CD4-positive, CD25-positive, alpha-beta regulatory T cell (primary cell): Measurements from ENCODE around the gene ARAP1. TPM values are rescaled to one million over a fixed set of nuclear protein-coding genes. Genes with fewer than 3 reads are reported as not detected.

Experiments
- ATAC-seq, 2 donors: fragments of 150-1000 bp; cut with Tn5 transposase; one replicate each; pipeline ENCODE4 v1.10.0; 2021; ENCODE audit warnings: low read depth in 2 of 2, moderate number of reproducible peaks in 2 of 2, moderate library complexity in 1 of 2
- DNase-seq, 3 donors: peaks; one replicate each; pipeline versions ENCODE4 v3.0.0 to v3.0.0-alpha.2; 2012 to 2022; ENCODE audit warnings: mixed read lengths in 1 of 3
- H3K27ac ChIP-seq: one replicate; pipeline ENCODE4 v1.7.0; 2013; ENCODE audit warnings: mild to moderate bottlenecking, low read length; ENCODE audit not compliant: insufficient read depth, poor library complexity, severe bottlenecking
- H3K27me3 ChIP-seq: one replicate; pipeline ENCODE4 v1.7.0; 2013; ENCODE audit warnings: low read length; ENCODE audit not compliant: control insufficient read depth, insufficient read depth
- H3K36me3 ChIP-seq: one replicate; pipeline ENCODE4 v1.7.0; 2013; ENCODE audit warnings: mild to moderate bottlenecking, low read length, moderate library complexity; ENCODE audit not compliant: control insufficient read depth, insufficient read depth
- H3K4me1 ChIP-seq: 2 replicates; pipeline ENCODE4 v1.7.0; 2013; ENCODE audit warnings: mild to moderate bottlenecking, low read length; ENCODE audit not compliant: insufficient read depth, control insufficient read depth, poor library complexity, severe bottlenecking
- H3K4me3 ChIP-seq: one replicate; pipeline ENCODE4 v1.7.0; 2013; ENCODE audit warnings: low read depth, mild to moderate bottlenecking, low read length, moderate library complexity
- H3K9me3 ChIP-seq, 2 experiments: 1 replicate in 1 of 2; 2 replicates in 1 of 2; pipeline ENCODE4 v1.7.0; 2013; ENCODE audit warnings: low read length in 2 of 2, mild to moderate bottlenecking in 1 of 2, moderate library complexity in 1 of 2; ENCODE audit not compliant: control insufficient read depth in 2 of 2
- H3K27ac Mint-ChIP-seq, 3 donors: one replicate each; pipeline ENCODE4 v1.8.0; 2020 to 2022; ENCODE audit warnings: mild to moderate bottlenecking in 3 of 3, mixed read lengths in 3 of 3, moderate library complexity in 2 of 3
- H3K27me3 Mint-ChIP-seq: one replicate; pipeline ENCODE4 v1.8.0; 2022; ENCODE audit warnings: mild to moderate bottlenecking, mixed read lengths
- H3K36me3 Mint-ChIP-seq: one replicate; pipeline ENCODE4 v1.8.0; 2020; ENCODE audit warnings: mixed read lengths
- H3K4me1 Mint-ChIP-seq, 4 donors: one replicate each; pipeline ENCODE4 v1.8.0; 2020 to 2022; ENCODE audit warnings: mixed read lengths in 4 of 4, mild to moderate bottlenecking in 1 of 4
- H3K4me3 Mint-ChIP-seq, 4 donors: one replicate each; pipeline ENCODE4 v1.8.0; 2020 to 2022; ENCODE audit warnings: mild to moderate bottlenecking in 4 of 4, mixed read lengths in 4 of 4, moderate library complexity in 3 of 4
- H3K9me3 Mint-ChIP-seq, 7 donors: one replicate each; pipeline ENCODE4 v1.8.0; 2020 to 2022; ENCODE audit warnings: mixed read lengths in 7 of 7, mild to moderate bottlenecking in 3 of 7, moderate library complexity in 2 of 7
- polyA plus RNA-seq, 4 donors: library from polyadenylated mRNA; unstranded; fragments of 300-500 nt; fragmentation: Illumina TruSeq; gene quantifications; one replicate each; pipeline ENCODE4 v1.2.3, GENCODE V29; 2021
- total RNA-seq: library from RNA; stranded (reverse); gene quantifications from one replicate; pipeline ENCODE4 v1.2.3, GENCODE V29; 2022

Gene ARAP1
- total and polyA plus RNA-seq, 5 donors from 2014 or later = 24.7 to 136 (median 31.5) TPM

- Histone ChIP-seq H3K36me3 (peaks cover 85% of the 10 kb centered on the region), H3K4me3 (no peak overlapping the region), H3K27me3 (no peaks in the 10 kb centered on the region), H3K4me1 (no peaks in the 10 kb centered on the region), H3K27ac (no peak overlapping the region), H3K9me3 (no peaks in the 10 kb centered on the region)
- H3K9me3 Mint-ChIP-seq = no peaks in the 10 kb centered on the region
- peaks cover 34% of the 10 kb centered on the region for H3K36me3 Mint-ChIP-seq
- ATAC-seq (no peak), DNase-seq (no peak)
- no peak overlapping the region for H3K4me3 Mint-ChIP-seq
- peaks cover 0 to 12% (median 4%) of the 10 kb centered on the region in 4 donors for H3K4me1 Mint-ChIP-seq
- H3K27me3 Mint-ChIP-seq = no peaks in the 10 kb centered on the region
- H3K27ac Mint-ChIP-seq = peak overlapping the region in 2 of 3 donors; percentile 20 to 35
These were observed 45.2 kb downstream of the ARAP1 start for GRCh38 chr11:72707032-72707431.

- Mint-ChIP-seq H3K36me3 (peaks cover 34% of the 10 kb centered on the region), H3K4me1 (peaks cover 0 to 12% (median 4%) of the 10 kb centered on the region in 4 donors), H3K4me3 (no peak overlapping the region), H3K27ac (peak overlapping the region in 1 of 3 donors; percentile 20), H3K9me3 (no peaks in the 10 kb centered on the region), H3K27me3 (no peaks in the 10 kb centered on the region)
- Histone ChIP-seq H3K36me3 (peaks cover 85% of the 10 kb centered on the region), H3K4me1 (no peaks in the 10 kb centered on the region), H3K27me3 (no peaks in the 10 kb centered on the region), H3K4me3 (no peak overlapping the region), H3K27ac (no peak overlapping the region), H3K9me3 (no peaks in the 10 kb centered on the region)
- DNase-seq (no peak), ATAC-seq (no peak)
These were observed 45.6 kb downstream of the ARAP1 start for GRCh38 chr11:72706579-72706978.

GRCh38 chr11:72705442-72706365 is 46.5 kb downstream of the ARAP1 start:
- H3K27ac ChIP-seq = no peak overlapping the region
- Mint-ChIP-seq H3K4me1 (peaks cover 0 to 12% (median 4%) of the 10 kb centered on the region in 4 donors), H3K27ac (no peak overlapping the region)

GRCh38 chr11:72704783-72705265 is 47.4 kb downstream of the ARAP1 start:
- Mint-ChIP-seq H3K36me3 (peaks cover 40% of the 10 kb centered on the region), H3K4me1 (peaks cover 0 to 12% (median 4%) of the 10 kb centered on the region in 4 donors), H3K9me3 (no peaks in the 10 kb centered on the region), H3K4me3 (no peak overlapping the region), H3K27ac (peak overlapping the region in 1 of 3 donors; percentile 53), H3K27me3 (no peaks in the 10 kb centered on the region)
- no peak for ATAC-seq
- Histone ChIP-seq H3K9me3 (no peaks in the 10 kb centered on the region), H3K4me3 (no peak overlapping the region), H3K27ac (no peak overlapping the region), H3K4me1 (no peaks in the 10 kb centered on the region), H3K27me3 (no peaks in the 10 kb centered on the region), H3K36me3 (peaks cover 83% of the 10 kb centered on the region)
- no peak for DNase-seq

More at GRCh38 chr11:72705442-72706365, 46.5 kb downstream of the ARAP1 start:
- Histone ChIP-seq H3K36me3 (peaks cover 85% of the 10 kb centered on the region), H3K4me3 (no peak overlapping the region), H3K9me3 (no peaks in the 10 kb centered on the region), H3K4me1 (no peaks in the 10 kb centered on the region), H3K27me3 (no peaks in the 10 kb centered on the region)
- no peak for ATAC-seq
- H3K4me3 Mint-ChIP-seq = peak overlapping the region in 1 of 4 donors; percentile 13
- peaks cover 37% of the 10 kb centered on the region for H3K36me3 Mint-ChIP-seq
- no peak for DNase-seq
- H3K27me3 Mint-ChIP-seq = no peaks in the 10 kb centered on the region
- no peaks in the 10 kb centered on the region for H3K9me3 Mint-ChIP-seq

- Histone ChIP-seq H3K9me3 (no peaks in the 10 kb centered on the region), H3K36me3 (peaks cover 83% of the 10 kb centered on the region), H3K27ac (no peak overlapping the region), H3K27me3 (no peaks in the 10 kb centered on the region), H3K4me3 (no peak overlapping the region), H3K4me1 (no peaks in the 10 kb centered on the region)
- H3K4me1 Mint-ChIP-seq = peaks cover 0 to 11% (median 6%) of the 10 kb centered on the region in 4 donors
- DNase-seq (no peak), ATAC-seq (no peak)
- no peaks in the 10 kb centered on the region for H3K9me3 Mint-ChIP-seq
- H3K27ac Mint-ChIP-seq = no peak overlapping the region
- H3K36me3 Mint-ChIP-seq = peaks cover 40% of the 10 kb centered on the region
- H3K27me3 Mint-ChIP-seq = no peaks in the 10 kb centered on the region
- no peak overlapping the region for H3K4me3 Mint-ChIP-seq
These were observed 48.0 kb downstream of the ARAP1 start for GRCh38 chr11:72704028-72704782.

GRCh38 chr11:72703267-72704008 is 48.8 kb downstream of the ARAP1 start:
- H3K9me3 Mint-ChIP-seq = no peaks in the 10 kb centered on the region
- H3K36me3 Mint-ChIP-seq = peaks cover 44% of the 10 kb centered on the region
- DNase-seq (no peak), ATAC-seq (no peak)
- Histone ChIP-seq H3K27me3 (no peaks in the 10 kb centered on the region), H3K27ac (no peak overlapping the region), H3K4me1 (no peaks in the 10 kb centered on the region), H3K4me3 (no peak overlapping the region), H3K36me3 (peaks cover 84% of the 10 kb centered on the region), H3K9me3 (no peaks in the 10 kb centered on the region)
- H3K4me3 Mint-ChIP-seq = no peak overlapping the region
- peaks cover 0 to 7% (median 6%) of the 10 kb centered on the region in 4 donors for H3K4me1 Mint-ChIP-seq
- H3K27ac Mint-ChIP-seq = no peak overlapping the region
- H3K27me3 Mint-ChIP-seq = no peaks in the 10 kb centered on the region

GRCh38 chr11:72702577-72703241 is 49.5 kb downstream of the ARAP1 start:
- Histone ChIP-seq H3K36me3 (peaks cover 84% of the 10 kb centered on the region), H3K27me3 (no peaks in the 10 kb centered on the region), H3K4me1 (no peaks in the 10 kb centered on the region), H3K27ac (no peak overlapping the region), H3K4me3 (no peak overlapping the region), H3K9me3 (no peaks in the 10 kb centered on the region)
- peaks cover 0 to 6% (median 5%) of the 10 kb centered on the region in 4 donors for H3K4me1 Mint-ChIP-seq
- no peaks in the 10 kb centered on the region for H3K9me3 Mint-ChIP-seq
- H3K4me3 Mint-ChIP-seq = no peak overlapping the region
- no peaks in the 10 kb centered on the region for H3K27me3 Mint-ChIP-seq
- H3K27ac Mint-ChIP-seq = peak overlapping the region in 1 of 3 donors; percentile 65
- peaks cover 44% of the 10 kb centered on the region for H3K36me3 Mint-ChIP-seq
- DNase-seq (no peak), ATAC-seq (no peak)
